Lower leg skin (tissue), 3 donors: ENCODE results near the gene GSTM2.
"Not testable (repeated sequence)": the region's sequence is repeated elsewhere in the genome, so short reads cannot be mapped to it uniquely, and the experiment has no call there.

Experiments used
- CTCF ChIP-seq, 3 donors: fragments of 450-650 bp; IDR thresholded peaks; one replicate each; pipeline ENCODE4 v1.5.1; 2016; ENCODE audit warnings: antibody characterized with exemption in 3 of 3, mild to moderate bottlenecking in 3 of 3, moderate library complexity in 2 of 3
- POLR2A ChIP-seq, 2 donors: fragments of 450-650 bp; IDR thresholded peaks; one replicate each; pipeline ENCODE4 v1.6.1; 2016 to 2017; ENCODE audit warnings: antibody characterized with exemption in 2 of 2, mild to moderate bottlenecking in 1 of 2, moderate library complexity in 1 of 2

- TF ChIP-seq CTCF, POLR2A (IDR thresholded peaks at IDR 0.05): not testable (repeated sequence)
Measured at GRCh38 chr1:109694400-109694799, 26.5 kb downstream of the GSTM2 start.
